Neural crest cell (in vitro differentiated cells): Measurements from ENCODE around the gene CALML3. TPM values are rescaled to one million over a fixed set of nuclear protein-coding genes. Genes with fewer than 3 reads are reported as not detected.

ENCODE experiments used
- DNase-seq: peaks from one replicate; pipeline ENCODE4 v3.0.0; 2021; ENCODE audit warnings: low read depth, mixed read lengths, low spot score
- H3K27ac Mint-ChIP-seq: one replicate; pipeline ENCODE4 v1.8.0; 2021; ENCODE audit warnings: mild to moderate bottlenecking, mixed read lengths; ENCODE audit not compliant: unreplicated experiment
- H3K27me3 Mint-ChIP-seq: 2 replicates; pipeline ENCODE4 v1.8.0; 2021; ENCODE audit warnings: low read depth, mild to moderate bottlenecking, mixed read lengths
- H3K36me3 Mint-ChIP-seq: 2 replicates; pipeline ENCODE4 v1.8.0; 2021; ENCODE audit warnings: low read depth, mild to moderate bottlenecking, mixed read lengths
- H3K4me1 Mint-ChIP-seq: 2 replicates; pipeline ENCODE4 v1.8.0; 2021; ENCODE audit warnings: mixed read lengths
- H3K4me3 Mint-ChIP-seq: one replicate; pipeline ENCODE4 v1.8.0; 2021; ENCODE audit warnings: mild to moderate bottlenecking, mixed read lengths
- H3K9me3 Mint-ChIP-seq: 2 replicates; pipeline ENCODE4 v1.8.0; 2021; ENCODE audit warnings: mixed read lengths
- total RNA-seq: library from RNA; stranded (reverse); gene quantifications from 2 replicates; pipeline ENCODE4 v1.2.1, GENCODE V29; 2021
- TF ChIP-seq, protein P1 (sequence below): fragments of 200-600 bp; sonication (generic); conservative IDR thresholded peaks from 2 replicates; pipeline ENCODE4 v1.5.0; 2021; ENCODE audit warnings: antibody characterized with exemption, mild to moderate bottlenecking

Gene CALML3
- total RNA-seq, 1 donor from 2014 or later: not detected

DNA sequence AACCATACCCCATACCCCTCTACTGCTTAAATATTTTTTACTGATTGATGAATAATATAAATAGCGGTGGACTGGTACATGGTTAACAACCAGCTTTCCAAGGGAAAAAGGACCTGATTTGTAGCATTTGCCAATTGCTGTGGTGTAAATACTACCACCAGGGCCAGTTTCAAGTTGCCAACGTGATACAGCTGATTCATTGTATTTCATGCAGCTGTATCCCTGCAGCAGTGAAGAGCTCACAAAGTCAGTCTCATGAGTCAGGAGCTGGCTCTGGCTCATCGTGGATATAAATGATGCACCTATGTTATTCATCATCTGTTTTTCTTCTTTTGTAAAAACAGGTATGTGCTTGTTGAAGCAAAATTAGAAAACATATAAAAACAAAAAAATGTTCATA is 40.6 kb upstream of the CALML3 start:
- no peak for DNase-seq
- TF ChIP-seq, protein P1, sequence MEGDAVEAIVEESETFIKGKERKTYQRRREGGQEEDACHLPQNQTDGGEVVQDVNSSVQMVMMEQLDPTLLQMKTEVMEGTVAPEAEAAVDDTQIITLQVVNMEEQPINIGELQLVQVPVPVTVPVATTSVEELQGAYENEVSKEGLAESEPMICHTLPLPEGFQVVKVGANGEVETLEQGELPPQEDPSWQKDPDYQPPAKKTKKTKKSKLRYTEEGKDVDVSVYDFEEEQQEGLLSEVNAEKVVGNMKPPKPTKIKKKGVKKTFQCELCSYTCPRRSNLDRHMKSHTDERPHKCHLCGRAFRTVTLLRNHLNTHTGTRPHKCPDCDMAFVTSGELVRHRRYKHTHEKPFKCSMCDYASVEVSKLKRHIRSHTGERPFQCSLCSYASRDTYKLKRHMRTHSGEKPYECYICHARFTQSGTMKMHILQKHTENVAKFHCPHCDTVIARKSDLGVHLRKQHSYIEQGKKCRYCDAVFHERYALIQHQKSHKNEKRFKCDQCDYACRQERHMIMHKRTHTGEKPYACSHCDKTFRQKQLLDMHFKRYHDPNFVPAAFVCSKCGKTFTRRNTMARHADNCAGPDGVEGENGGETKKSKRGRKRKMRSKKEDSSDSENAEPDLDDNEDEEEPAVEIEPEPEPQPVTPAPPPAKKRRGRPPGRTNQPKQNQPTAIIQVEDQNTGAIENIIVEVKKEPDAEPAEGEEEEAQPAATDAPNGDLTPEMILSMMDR: no peak
- H3K4me3 Mint-ChIP-seq: no peak overlapping the region
- no peak overlapping the region for H3K27ac Mint-ChIP-seq
- H3K27me3 Mint-ChIP-seq: no peaks in the 10 kb centered on the region
- peaks cover 2% of the 10 kb centered on the region for H3K9me3 Mint-ChIP-seq
- no peaks in the 10 kb centered on the region for H3K36me3 Mint-ChIP-seq
- no peaks in the 10 kb centered on the region for H3K4me1 Mint-ChIP-seq

DNA sequence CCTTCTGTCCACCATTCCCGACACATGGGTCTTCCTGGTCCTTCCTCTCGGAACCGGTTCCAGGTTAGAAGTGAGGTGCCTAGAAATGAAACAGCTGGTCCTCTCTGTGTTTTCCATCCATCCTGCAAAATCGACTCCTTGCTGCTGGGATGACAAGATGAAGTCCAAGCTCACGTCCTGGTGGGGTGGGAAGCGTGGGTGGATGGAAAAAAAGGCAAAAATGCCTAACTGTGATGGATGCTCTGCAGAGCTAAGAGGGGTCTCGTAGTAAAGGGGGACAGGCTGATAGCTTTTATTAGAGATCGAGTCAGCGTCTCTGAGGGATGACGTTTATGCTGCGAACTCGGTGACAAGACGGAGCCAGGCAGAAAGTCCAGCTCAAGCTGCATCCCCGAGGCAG is 39.5 kb upstream of the CALML3 start:
- H3K9me3 Mint-ChIP-seq: peaks cover 2% of the 10 kb centered on the region
- H3K36me3 Mint-ChIP-seq: no peaks in the 10 kb centered on the region
- no peak overlapping the region for H3K27ac Mint-ChIP-seq
- no peaks in the 10 kb centered on the region for H3K4me1 Mint-ChIP-seq
- H3K27me3 Mint-ChIP-seq: no peaks in the 10 kb centered on the region
- H3K4me3 Mint-ChIP-seq: no peak overlapping the region
- DNase-seq: no peak
- TF ChIP-seq, protein P1: no peak

DNA sequence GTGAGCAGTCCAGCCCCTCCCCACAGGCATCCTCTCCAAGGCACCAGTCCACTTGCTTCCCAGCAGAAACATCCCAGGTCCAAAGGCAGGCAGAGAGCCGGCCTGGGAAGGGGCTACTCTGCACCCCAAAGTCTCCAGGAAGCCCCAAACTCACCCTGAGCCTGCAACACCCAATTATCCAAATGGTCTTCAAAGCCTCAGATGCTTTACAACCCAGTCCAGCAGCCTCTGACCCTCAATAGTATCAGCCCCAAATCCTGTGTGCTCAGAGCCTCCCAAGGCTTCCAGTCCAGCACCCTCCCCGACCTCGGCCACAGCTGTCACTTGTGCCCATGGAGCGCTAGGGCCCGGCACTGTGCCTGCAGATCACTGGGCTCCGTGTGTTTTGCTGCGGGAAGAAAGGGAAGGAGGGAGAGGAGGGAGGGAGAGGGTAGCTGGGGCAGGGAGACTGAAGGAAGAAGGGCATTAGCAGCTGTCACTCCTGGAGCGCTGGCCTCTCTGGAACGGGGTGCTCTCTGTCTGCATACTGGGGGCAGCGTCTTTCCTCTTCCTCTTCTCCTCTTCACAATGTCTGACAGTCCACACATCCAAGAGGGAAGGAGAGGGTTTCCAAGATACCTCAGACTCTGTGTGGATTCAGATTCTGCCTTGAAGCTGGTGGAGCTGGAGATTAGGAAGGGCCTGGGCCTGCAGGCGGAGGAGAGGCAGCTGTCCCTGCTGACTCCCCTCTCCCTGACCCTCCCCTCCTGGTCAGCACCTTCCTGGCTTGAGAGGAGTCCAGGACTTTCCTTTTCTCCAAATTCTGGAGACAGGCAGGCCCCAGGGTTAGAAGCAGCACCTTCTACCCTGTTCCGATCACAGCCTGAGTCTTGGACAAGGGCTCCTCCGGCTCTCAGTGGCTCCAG is 38.6 kb upstream of the CALML3 start:
- DNase-seq: no peak
- H3K4me3 Mint-ChIP-seq: no peak overlapping the region
- TF ChIP-seq, protein P1: no peak
- no peaks in the 10 kb centered on the region for H3K36me3 Mint-ChIP-seq
- H3K27ac Mint-ChIP-seq: no peak overlapping the region
- no peaks in the 10 kb centered on the region for H3K4me1 Mint-ChIP-seq
- H3K9me3 Mint-ChIP-seq: peaks cover 2% of the 10 kb centered on the region
- no peaks in the 10 kb centered on the region for H3K27me3 Mint-ChIP-seq

DNA sequence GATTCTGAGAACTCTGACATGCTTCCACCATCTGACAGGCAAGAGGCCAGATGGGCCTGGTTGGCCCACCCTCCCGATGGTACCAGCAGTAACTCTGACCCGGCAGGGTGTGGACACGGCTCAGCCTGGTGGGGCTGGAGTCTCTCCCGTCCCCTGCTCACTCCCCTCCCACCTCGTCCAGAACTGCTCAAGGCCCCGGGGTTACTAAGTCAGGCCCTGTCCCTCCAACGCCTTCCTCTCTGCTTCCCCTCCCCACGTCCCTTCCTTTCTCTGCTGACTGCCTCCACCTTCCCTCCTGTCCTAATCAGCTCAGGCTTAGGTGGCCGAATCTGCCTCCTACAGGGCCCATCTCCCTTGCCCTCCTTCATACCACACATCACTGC is 37.9 kb upstream of the CALML3 start:
- H3K27ac Mint-ChIP-seq: no peak overlapping the region
- H3K36me3 Mint-ChIP-seq: no peaks in the 10 kb centered on the region
- H3K4me1 Mint-ChIP-seq: no peaks in the 10 kb centered on the region
- H3K9me3 Mint-ChIP-seq: peaks cover 2% of the 10 kb centered on the region
- DNase-seq: no peak
- no peaks in the 10 kb centered on the region for H3K27me3 Mint-ChIP-seq
- TF ChIP-seq, protein P1: no peak
- H3K4me3 Mint-ChIP-seq: no peak overlapping the region

DNA sequence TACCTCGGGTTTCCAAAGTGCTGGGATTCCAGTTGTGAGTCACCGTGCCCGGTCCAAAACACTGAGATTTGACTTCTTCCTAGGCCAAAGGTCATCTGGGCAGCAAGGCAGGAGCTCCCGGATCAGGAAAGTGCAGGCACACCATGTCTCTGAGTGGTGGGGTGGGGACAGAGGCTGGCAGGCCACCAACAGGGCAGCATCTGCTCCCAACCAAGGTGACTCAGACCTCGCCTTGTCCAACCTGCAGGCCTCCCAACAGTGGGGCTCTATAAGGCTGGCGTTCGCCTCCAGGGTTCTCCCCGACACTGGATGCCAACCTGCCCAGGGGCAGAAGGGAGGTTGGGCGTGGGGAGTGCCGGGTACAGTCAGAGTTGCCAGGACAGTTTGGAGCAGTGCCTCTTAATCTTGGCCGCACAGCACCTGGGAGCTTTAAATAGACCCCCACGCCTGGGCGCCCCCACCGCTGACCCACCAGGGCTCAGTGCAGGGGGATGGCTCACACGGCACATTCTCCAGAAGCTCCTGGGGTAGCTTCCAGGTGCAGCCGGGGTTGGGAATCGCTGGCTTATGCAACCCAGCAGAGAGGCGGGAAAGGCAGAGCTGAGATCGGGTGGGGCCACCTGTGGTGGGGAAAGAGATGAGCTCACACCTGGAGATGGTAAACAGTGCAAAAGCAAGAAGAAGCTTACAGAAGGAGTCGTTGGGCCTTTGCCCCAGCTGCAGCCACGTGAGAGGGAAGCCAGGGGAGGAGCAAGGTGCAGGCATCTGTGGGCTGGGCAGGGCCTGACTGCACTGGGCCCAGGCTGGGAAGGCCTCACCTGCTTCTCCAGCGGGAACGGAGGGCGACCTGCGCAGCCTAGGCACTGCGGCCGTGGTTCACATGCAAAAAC is 36.2 kb upstream of the CALML3 start:
- Mint-ChIP-seq H3K4me1 (no peaks in the 10 kb centered on the region), H3K9me3 (no peaks in the 10 kb centered on the region), H3K27ac (no peak overlapping the region), H3K36me3 (no peaks in the 10 kb centered on the region), H3K4me3 (no peak overlapping the region), H3K27me3 (no peaks in the 10 kb centered on the region)
- TF ChIP-seq, protein P1: no peak
- DNase-seq: no peak
